ENCODE measurements around the gene PARVB.
"Not testable (repeated sequence)": the region's sequence is repeated elsewhere in the genome, so short reads cannot be mapped to it uniquely, and the experiment has no call there.

Gene PARVB

DNA sequence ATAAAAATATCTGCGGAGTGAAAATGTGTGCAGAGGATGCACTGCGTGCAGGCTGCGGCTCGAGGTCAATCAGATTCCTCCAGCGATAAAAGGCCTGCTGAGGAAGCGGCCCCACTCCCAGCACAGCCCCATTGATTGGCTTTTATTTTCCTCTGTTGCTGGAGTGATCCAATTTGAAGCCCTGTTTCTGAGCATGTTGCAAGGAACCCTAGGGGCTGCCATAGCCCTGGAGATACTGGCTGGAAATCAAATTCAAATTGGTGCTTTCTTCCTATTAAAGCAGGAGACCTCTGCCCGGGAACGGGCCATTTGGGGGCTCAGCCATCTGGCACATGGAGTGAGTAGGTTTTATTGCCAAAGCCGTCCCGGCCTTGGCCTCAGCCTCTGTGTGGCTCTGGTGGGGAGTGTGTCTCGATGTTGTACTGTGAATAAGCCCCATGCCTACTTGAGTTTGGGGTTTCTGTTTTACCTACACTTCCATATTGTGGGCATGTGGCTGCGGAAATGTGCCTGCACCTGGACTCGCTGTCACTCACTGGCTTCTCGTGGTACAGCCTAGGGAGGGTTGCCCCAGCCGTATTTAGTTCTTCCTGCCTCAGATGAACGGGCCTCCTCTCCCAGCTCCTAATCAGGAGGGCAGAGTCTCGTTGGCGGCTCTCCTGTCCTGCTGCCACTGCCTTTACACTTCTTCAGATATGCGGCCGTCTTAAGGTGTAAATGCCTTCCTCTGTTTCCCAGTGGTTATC lies 25.6 kb downstream of the PARVB start:
- no peak for DNase-seq (ENCODE audit: extremely low read depth in 1 of 2, low read depth in 1 of 2)

DNA sequence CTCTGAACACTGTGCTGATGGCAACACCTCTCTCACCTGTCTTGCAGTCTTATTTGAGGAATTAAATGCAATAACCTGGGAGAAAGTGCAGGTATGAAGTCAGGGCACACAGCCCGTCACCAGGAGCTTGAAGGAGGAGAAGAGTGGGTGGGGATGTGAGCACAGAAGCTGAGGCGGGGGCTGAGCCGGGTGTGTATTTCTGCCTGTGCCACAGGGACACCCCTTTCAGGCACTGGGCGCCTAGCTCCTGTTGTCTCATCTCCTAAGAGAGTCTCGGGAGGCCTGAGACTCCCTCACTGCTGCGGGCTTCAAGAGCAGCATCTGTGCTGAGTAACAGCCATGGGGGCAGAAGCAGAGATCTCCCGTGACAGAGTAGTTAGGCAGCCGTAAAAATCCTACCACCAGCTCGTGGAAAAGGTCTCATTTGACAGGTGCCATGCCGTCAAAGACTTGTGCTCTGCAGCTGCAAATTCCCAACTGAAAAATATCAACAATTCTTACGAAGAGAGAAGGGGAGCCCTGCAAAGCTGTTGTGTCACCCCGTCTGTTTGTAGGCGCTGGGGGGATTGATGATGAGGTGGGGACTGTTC lies 26.8 kb downstream of the PARVB start:
- no peak for DNase-seq (ENCODE audit: extremely low read depth in 1 of 2, low read depth in 1 of 2)

DNA sequence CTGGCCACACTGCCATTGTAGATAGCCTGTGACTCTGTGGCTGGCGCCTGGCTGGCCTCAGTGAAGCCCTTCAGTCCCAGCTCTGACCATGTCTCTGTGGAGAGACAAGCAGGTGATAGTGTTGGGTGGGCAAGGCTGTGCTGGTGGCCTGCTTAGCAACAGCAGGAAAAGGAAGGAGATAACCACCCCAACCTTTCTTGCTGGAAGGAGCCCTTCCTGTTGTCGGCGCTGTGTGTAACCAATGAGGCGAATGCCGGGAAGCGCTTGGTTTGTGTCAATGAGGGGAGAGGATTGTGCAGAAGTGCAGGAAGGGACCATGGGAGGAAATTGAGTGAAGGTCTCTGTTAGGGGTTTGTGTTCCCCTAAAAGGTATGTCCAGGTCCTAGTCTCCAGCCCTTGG lies 27.3 kb downstream of the PARVB start:
- no peak for DNase-seq (ENCODE audit: extremely low read depth in 1 of 2, low read depth in 1 of 2)

GRCh38 chr22:44051961-44052360 lies 27.9 kb downstream of the PARVB start:
- no peak for DNase-seq (ENCODE audit: extremely low read depth in 1 of 2, low read depth in 1 of 2)

DNA sequence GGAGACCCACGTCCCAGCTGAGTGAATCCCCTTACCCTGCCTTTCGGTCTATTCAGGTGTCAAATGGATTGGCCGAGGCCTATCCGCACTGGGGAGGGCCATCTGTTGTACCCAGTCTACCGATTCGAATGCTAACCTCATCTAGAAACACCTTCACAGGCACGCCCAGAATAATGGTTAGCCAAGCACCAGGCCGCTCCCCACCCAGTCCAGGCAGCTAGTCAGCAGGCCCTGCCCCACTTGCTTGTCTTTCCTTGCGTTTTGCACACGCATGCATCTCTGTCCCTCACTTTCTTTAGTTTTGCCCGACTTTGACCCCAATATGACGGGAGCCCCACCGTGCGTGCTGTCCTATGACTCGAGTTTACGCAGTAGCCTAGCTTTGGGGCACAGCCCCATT lies 31.7 kb downstream of the PARVB start:
- no peak for DNase-seq (ENCODE audit: extremely low read depth in 1 of 2, low read depth in 1 of 2)

GRCh38 chr22:44056649-44057048 lies 32.5 kb downstream of the PARVB start:
- DNase-seq (ENCODE audit: extremely low read depth in 1 of 2, low read depth in 1 of 2): not testable (repeated sequence)

DNA sequence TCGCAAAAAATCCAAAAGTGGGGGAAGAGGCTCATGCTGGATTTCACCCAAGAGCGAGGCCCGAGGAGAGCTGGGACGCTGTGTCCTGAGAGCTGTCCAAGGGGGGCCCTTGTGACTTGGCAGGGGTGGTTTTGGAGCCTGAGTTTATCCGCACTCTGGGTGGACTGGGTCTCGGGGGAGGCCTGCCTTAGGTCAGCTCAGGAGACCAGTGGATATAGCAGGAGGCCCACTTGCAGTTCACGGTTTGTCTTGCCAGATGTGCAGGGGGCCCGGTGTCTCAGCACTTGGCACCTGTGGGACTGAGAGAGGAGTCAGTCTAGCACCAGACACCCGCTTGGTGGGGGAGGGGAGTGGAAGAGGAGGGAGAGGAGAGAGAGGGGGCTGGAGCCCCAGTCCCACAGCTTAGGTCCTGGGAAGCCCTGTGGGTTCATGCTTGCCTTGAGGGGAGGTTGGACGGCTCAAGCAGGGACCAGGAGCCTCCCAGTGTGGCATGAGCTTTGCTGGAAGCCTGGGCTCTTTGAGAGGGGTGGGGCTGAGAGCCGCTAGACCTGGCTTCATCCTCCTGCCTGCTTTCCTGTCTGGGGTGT lies 33.4 kb downstream of the PARVB start:
- no peak for DNase-seq (ENCODE audit: extremely low read depth in 1 of 2, low read depth in 1 of 2)

GRCh38 chr22:44063462-44064371 lies 39.6 kb downstream of the PARVB start:
- no peak for DNase-seq (ENCODE audit: extremely low read depth in 1 of 2, low read depth in 1 of 2)

DNA sequence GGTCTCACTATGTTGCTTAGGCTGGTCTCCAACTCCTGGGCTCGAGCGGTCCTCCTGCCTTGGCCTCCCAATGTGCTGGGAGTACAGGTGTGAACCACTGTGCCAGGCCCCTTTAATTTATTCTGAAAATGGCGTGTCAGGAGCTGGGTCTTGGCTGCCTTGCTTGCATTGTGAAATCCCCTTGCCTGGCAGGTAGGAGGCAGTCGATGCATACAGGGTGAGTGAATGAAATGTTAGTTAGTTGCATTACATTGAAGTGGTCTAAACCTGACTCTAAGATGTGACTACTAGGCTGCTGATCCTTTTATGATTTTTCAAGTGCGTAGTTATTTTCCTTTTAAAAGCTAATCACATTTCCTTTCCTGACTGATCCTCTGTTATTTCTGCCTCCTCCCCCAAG lies 42.9 kb downstream of the PARVB start:
- DNase-seq (ENCODE audit: extremely low read depth in 1 of 2, low read depth in 1 of 2): no peak

DNA sequence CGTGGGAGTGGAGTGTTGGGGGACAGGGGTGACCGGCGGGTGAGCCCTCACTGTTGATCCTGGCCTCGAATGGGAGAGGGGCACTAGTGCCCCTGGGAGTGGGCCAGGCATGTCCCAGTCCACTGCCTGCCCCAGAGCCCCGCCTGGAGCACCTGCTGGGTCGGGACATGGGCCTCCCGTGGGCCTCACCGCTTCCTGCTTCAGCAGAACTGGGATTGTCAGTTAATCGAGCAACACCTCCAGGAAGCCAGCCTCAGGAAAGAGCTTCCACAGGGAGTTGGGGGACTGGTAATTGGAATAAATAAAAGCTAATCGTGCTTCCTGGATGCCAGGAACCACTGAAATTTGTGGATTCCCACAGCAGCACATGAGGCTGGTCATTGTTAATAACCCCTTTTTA lies 43.8 kb downstream of the PARVB start:
- DNase-seq (ENCODE audit: extremely low read depth in 1 of 2, low read depth in 1 of 2): no peak

DNA sequence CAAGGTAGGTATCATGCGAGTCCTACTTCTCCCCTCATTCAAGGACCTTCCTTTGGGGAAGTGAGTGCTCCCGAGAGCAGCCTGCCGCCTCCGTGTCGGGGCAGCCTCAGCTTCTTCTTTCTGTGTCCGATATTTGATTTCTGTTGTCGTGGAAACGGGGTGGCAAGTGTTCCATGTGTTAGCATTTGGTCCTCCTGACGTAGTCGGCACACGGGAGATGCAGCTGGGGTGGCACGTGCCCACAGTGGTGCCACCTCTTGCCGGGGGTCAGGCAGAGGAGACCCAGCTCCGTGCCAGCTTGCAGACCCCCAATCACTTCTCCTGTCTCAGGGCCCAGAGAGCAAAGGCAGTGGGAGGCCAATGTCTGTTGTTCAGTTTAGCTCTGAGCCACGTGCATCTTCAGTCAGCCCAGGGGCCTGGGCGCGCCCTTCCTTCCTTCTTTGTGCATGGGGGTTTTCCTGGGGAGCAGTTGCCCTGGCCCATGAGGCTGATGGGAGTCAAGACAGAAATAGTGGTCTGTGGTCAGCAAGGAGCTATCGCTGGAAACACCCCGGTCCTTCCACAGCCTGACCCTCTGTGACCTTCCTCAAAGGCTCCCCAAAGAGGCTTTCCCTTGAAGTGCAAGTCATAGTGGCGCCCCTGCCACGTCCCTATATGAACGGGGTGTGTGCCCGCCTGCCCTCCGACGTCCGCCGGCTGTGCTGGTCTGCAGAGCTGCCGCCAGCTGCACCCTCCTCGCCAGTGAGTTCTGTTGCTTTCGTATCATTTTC lies 44.5 kb downstream of the PARVB start:
- DNase-seq (ENCODE audit: extremely low read depth in 1 of 2, low read depth in 1 of 2): no peak

- DNase-seq (ENCODE audit: extremely low read depth in 1 of 2, low read depth in 1 of 2): no peak
Measured at GRCh38 chr22:44070029-44070428, 45.9 kb downstream of the PARVB start.

DNA sequence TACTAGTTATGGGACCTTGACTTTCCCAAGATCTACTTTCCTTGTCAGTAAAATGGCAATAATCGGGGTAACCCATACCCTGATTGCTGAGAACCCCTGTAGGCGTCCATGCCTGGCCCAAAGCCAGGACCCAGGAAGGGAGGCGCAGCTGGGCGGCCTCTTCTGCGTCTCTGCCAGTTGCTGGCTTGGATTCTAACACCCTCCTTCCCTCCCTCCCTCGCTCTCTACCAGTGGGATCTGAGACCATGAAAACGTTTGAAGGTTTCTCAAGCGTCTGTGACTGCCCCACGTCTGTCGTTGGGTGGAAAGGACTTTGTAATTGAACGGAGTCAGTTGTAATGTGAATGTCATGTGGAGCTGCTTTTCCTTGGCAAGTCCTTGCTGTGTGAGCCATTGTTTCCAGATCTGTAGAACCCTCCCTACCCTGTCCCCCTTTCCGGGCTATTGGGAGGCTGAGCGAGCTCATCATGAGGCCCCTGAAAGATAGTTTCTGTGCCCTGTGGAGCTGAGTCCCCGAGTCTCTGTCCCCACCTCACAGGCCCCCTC lies 47.8 kb downstream of the PARVB start:
- no peak for DNase-seq (ENCODE audit: extremely low read depth in 1 of 2, low read depth in 1 of 2)

DNA sequence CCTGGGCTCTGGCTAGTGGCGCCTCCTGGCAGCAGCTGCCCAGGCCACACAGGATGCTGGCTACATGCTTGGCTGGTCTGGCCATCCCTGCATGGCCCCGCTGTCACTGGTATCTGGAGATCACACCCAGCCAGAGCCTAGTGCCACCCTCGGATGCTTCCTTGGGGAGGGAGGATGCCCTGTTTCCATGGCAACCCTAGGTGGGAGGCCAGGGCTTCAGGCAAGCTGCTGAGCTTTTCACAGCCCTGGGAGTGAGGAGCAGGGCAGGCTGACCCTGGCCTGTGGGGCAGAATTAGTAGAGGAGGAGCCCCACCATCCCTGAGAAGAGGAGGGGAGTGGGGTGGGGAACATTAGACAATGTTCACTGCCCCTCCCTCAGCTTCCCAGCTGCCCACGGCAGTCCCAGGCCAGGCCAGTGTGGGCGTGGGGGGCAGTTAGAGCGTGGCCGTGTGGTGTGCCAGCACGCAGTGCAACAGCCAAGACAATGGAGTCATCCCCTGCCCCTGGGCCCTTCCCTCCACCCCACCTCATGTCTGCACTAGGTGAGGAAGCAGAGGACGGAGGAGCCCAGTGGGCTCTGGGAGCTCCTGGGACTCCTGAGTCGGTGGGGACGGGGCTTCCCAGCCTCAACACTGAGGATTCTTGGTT lies 50.4 kb downstream of the PARVB start:
- no peak for DNase-seq (ENCODE audit: extremely low read depth in 1 of 2, low read depth in 1 of 2)

DNA sequence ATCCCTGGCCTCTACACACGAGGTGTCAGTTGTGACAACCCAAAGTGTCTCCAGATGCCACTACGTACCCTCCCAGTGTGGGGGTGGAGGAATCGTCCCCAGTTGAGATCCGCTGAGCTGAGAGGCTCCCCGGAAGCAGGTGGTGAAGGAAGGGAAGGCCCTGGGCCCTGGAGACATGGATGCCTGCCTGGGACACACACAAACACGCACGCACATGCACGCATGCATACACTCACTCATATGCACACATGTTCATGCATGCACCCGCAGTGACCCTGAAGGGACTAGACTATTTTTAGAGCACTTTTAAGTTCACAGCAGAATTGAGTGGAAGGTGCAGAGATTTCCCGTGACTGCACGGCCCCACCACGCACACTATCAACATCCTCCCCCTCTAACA lies 50.9 kb downstream of the PARVB start:
- DNase-seq (ENCODE audit: extremely low read depth in 1 of 2, low read depth in 1 of 2): no peak

GRCh38 chr22:44075670-44076069 lies 51.6 kb downstream of the PARVB start:
- DNase-seq (ENCODE audit: extremely low read depth in 1 of 2, low read depth in 1 of 2): no peak

DNA sequence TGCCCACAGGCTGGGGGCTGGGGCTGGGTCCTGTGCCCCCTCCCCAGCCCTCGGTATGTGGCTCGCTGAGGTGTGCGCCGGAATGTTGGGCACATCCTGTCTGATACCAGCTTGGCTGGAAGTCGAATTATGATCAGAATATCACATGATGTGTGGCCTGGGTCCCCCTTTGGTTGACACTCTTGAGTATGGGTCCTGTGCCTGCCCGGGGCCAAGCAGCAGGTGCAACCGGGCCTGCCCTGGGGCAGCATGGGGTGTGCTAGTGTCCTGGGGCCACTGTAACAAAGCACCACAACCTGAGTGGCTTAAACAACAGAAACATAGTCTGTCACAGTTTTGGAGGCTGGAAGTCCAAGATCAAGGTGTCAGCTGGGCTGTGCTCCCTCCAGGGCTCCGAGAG lies 52.7 kb downstream of the PARVB start:
- no peak for DNase-seq (ENCODE audit: extremely low read depth in 1 of 2, low read depth in 1 of 2)

DNA sequence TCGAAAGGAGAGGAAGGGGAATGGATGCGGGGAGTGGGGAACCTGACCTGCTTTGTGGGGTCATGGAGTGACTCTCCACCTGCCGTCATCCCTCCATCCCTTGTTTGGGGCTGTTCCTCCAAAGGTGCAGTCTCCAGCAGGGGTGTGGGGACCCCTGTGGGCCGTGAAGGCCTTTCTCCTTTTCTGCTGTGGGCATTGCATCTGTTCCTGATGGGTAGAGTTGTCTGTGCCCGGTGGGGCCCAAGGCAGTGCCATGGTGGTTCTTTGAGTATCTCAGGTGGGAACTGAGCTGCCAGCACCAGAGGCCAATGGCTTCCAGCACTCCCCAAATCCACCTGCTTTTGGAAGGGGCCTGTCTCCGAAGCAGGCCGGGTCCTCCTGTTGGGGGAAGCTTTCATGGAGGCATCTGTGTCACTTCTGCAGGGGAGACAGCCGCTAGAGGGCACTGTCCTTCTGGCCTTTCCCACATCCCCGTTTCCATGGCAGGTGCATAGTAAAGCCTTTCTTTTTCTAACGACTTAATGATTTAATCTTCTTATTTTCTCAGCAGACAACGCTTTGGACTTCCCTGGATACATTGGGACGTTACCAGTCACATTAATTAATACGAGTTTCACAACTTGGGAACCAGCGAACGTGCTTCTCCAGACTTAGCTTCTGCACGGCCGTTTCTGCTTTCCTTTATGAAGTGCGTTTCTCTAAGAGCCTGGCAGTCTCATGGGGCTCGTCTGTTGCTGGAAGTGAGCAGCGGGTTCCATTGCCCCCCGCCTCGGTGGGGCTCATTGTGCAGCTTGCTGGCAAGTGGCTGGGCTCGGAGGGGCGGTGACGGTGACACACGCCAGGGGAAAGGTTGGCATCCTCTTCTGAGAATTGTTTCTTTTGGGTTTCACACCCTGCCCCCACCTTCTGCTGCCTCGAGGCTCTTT lies 57.1 kb downstream of the PARVB start:
- peak; percentile 22 to 43 for DNase-seq (ENCODE audit: extremely low read depth in 1 of 2, low read depth in 1 of 2)

DNA sequence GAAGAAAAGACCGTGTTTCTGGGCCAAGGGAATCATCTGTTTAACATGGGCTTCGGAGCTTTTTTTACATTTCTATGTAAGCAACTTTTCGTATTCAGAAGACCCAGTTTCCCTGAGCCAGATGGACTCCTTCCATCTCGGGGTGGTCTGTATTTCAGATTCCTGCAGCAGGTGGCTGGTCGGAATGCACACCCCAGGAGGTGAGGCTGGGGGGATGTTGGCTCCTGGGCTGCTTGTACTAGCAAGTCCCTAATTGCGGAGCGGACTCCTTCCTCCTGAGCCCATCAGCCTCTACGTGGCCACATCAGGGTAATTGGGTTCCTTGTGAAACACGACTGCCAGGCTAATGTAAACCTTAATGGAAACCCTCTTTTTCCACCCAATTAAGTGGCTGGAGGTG lies 58.7 kb downstream of the PARVB start:
- DNase-seq (ENCODE audit: extremely low read depth in 1 of 2, low read depth in 1 of 2): no peak
